A549 (cell line): Measurements from ENCODE around the gene ATP6AP1. TPM values are rescaled to one million over a fixed set of nuclear protein-coding genes. Genes with fewer than 3 reads are reported as not detected.

Experiments used
- ATAC-seq, 2 experiments: fragments of 200-7000 bp in 1 of 2; fragments of >200 bp in 1 of 2; cut with Nextera tagmentation in 1 of 2; cut with Tn5 transposase in 1 of 2; 3 replicates each; pipeline versions ENCODE4 v1.8.0 to v1.9.1; 2018 to 2020; ENCODE audit warnings: mild to moderate bottlenecking in 1 of 2, moderate library complexity in 1 of 2
- CTCF ChIA-PET: fragments of 300-600 bp; sonication (Branson Sonifier 250); formaldehyde crosslinking; extraction: SDS; loops from one replicate; lab custom pipeline; 2021; ENCODE audit warnings: antibody characterized with exemption, inconsistent platforms; lab: Yijun Ruan, JAX
- POLR2A ChIA-PET: fragments of 350-600 bp; formaldehyde crosslinking; extraction: SDS; loops from one replicate; lab custom pipeline; 2021; ENCODE audit warnings: antibody characterized with exemption, inconsistent platforms; lab: Yijun Ruan, JAX
- DNase-seq, 2 experiments: peaks; one replicate each; pipeline versions ENCODE4 v3.0.0 to v3.0.0-alpha.2; 2011 to 2016; ENCODE audit warnings: low read depth in 1 of 2, low spot score in 1 of 2
- FAIRE-seq: peaks from 2 replicates; lab custom pipeline; 2011; peaks lifted over from hg19 to GRCh38; lab: Jason Lieb, UNC
- H3K27ac ChIP-seq, 2 experiments: fragments of >200 bp; sonication (Bioruptor Twin); formaldehyde crosslinking; 3 replicates each; pipeline ENCODE4 v1.5.1; 2016 to 2017
- H3K4me1 ChIP-seq: fragments of >200 bp; sonication (Bioruptor Twin); formaldehyde crosslinking; 3 replicates; pipeline ENCODE4 v1.6.1; 2016
- H3K4me2 ChIP-seq: fragments of >200 bp; sonication (Bioruptor Twin); formaldehyde crosslinking; 3 replicates; pipeline ENCODE4 v1.6.1; 2016
- H3K4me3 ChIP-seq: fragments of >200 bp; sonication (Bioruptor Twin); formaldehyde crosslinking; 3 replicates; pipeline ENCODE4 v1.5.1; 2016
- H3K9me3 ChIP-seq: fragments of >200 bp; sonication (Bioruptor Twin); formaldehyde crosslinking; 3 replicates; pipeline ENCODE4 v1.6.1; 2016
- CEBPB ChIP-seq, 2 experiments: fragments of >200 bp in 1 of 2; sonication (Bioruptor Twin) in 1 of 2; formaldehyde crosslinking in 1 of 2; IDR thresholded peaks; 2 replicates each; pipeline ENCODE4 v1.6.1; 2012 to 2016
- CHD4 ChIP-seq: fragments of 200-600 bp; sonication (generic); IDR thresholded peaks from 2 replicates; pipeline ENCODE4 v1.6.1; 2016; ENCODE audit warnings: antibody characterized with exemption, mild to moderate bottlenecking, borderline replicate concordance
- EHMT2 ChIP-seq: fragments of 200-600 bp; sonication (generic); IDR thresholded peaks from 2 replicates; pipeline ENCODE4 v1.6.1; 2016; ENCODE audit warnings: antibody characterized with exemption, low read depth, mild to moderate bottlenecking, moderate library complexity
- FOSL2 ChIP-seq, 2 experiments: fragments of 450-650 bp in 1 of 2; fragments of >200 bp in 1 of 2; sonication (Bioruptor Twin) in 1 of 2; formaldehyde crosslinking; IDR thresholded peaks; 2 replicates each; pipeline versions ENCODE4 v1.5.0 to v1.6.1; 2016 to 2020; ENCODE audit warnings: mild to moderate bottlenecking in 1 of 2, moderate library complexity in 1 of 2
- HEYL ChIP-seq: fragments of 250-450 bp; sonication (Bioruptor Pico); IDR thresholded peaks from 2 replicates; pipeline ENCODE4 v1.8.0; 2021; ENCODE audit warnings: mild to moderate bottlenecking, moderate library complexity
- HMGXB4 ChIP-seq: fragments of 250-450 bp; sonication (Bioruptor Pico); IDR thresholded peaks from 2 replicates; pipeline ENCODE4 v1.5.0; 2021; ENCODE audit warnings: mild to moderate bottlenecking, moderate library complexity, borderline replicate concordance
- MAFK ChIP-seq: fragments of 450-650 bp; IDR thresholded peaks from 2 replicates; pipeline ENCODE4 v1.6.1; 2014; ENCODE audit not compliant: partially characterized antibody
- MAZ ChIP-seq: fragments of 150-350 bp; IDR thresholded peaks from 2 replicates; pipeline ENCODE4 v1.6.1; 2014; ENCODE audit warnings: antibody characterized with exemption, low read depth, low read length, borderline replicate concordance
- MYC ChIP-seq: IDR thresholded peaks from 2 replicates; pipeline ENCODE4 v1.6.1; 2012; ENCODE audit warnings: mild to moderate bottlenecking, inconsistent platforms, low read length, improper control_type of control experiment, borderline replicate concordance
- NFE2L2 ChIP-seq: fragments of 150-350 bp; conservative IDR thresholded peaks from 2 replicates; pipeline ENCODE4 v1.6.1; 2014; ENCODE audit warnings: low read length
- RAD21 ChIP-seq, 2 experiments: fragments of >200 bp in 1 of 2; sonication (Bioruptor Twin) in 1 of 2; formaldehyde crosslinking in 1 of 2; IDR thresholded peaks in 1 of 2; conservative IDR thresholded peaks in 1 of 2; 2 replicates in 1 of 2; 3 replicates in 1 of 2; pipeline ENCODE4 v1.6.1; 2012 to 2018; ENCODE audit warnings: inconsistent platforms in 1 of 2
- REST ChIP-seq: fragments of 200-600 bp; sonication (generic); IDR thresholded peaks from 2 replicates; pipeline ENCODE4 v1.6.1; 2016; ENCODE audit warnings: antibody characterized with exemption, mild to moderate bottlenecking, moderate library complexity
- RFX5 ChIP-seq: fragments of 450-650 bp; IDR thresholded peaks from 2 replicates; pipeline ENCODE4 v1.7.1; 2014; ENCODE audit warnings: antibody characterized with exemption, mild to moderate bottlenecking, moderate library complexity
- RNF2 ChIP-seq: fragments of 200-600 bp; sonication (generic); IDR thresholded peaks from 2 replicates; pipeline ENCODE4 v1.6.1; 2016; ENCODE audit warnings: low read depth, mild to moderate bottlenecking, antibody characterized with exemption, moderate library complexity, borderline replicate concordance
- SMC3 ChIP-seq: fragments of >200 bp; sonication (Bioruptor Twin); formaldehyde crosslinking; IDR thresholded peaks from 3 replicates; pipeline ENCODE4 v1.6.1; 2018; ENCODE audit warnings: inconsistent platforms
- SREBF2 ChIP-seq: fragments of 450-650 bp; IDR thresholded peaks from 2 replicates; pipeline ENCODE4 v1.6.1; 2014; ENCODE audit warnings: mild to moderate bottlenecking, moderate library complexity
- ZFP36 ChIP-seq: fragments of 450-650 bp; IDR thresholded peaks from 2 replicates; pipeline ENCODE4 v1.6.1; 2014; ENCODE audit warnings: borderline replicate concordance; ENCODE audit not compliant: partially characterized antibody
- ZSCAN20 ChIP-seq: fragments of 250-450 bp; sonication (Bioruptor Pico); IDR thresholded peaks from 2 replicates; pipeline ENCODE4 v1.8.0; 2022; ENCODE audit warnings: mild to moderate bottlenecking, moderate library complexity
- WGBS: methylation state at CpG from one replicate; pipeline ENCODE4 v1.1.6; 2017; ENCODE audit errors: missing lambda C conversion rate; 5-methylcytosine and 5-hydroxymethylcytosine counted together
- polyA plus RNA-seq, 4 experiments: library from polyadenylated mRNA; depleted of rRNA in 3 of 4; stranded (reverse); fragments of >200 nt; fragmentation: RNase III in 1 of 4; extraction: RNeasy Plus Mini Kit Qiagen cat#74134 plus additional on column Dnase treatment in 1 of 4; gene quantifications; 2 replicates in 3 of 4; 3 replicates in 1 of 4; pipeline ENCODE4 v1.2.3, GENCODE V29; 2011 to 2017
- TF ChIP-seq, protein P1 (sequence below): fragments of 150-350 bp; IDR thresholded peaks from 2 replicates; pipeline ENCODE4 v1.6.1; 2014; ENCODE audit warnings: low read depth, mild to moderate bottlenecking, low read length

Gene ATP6AP1
- polyA plus RNA-seq, 2 of the 4 experiments (the other 2 are of a cell fraction) = 62.6 to 81.7 TPM

GRCh38 chrX:154481911-154482601 is 53.6 kb downstream of the ATP6AP1 start:
- no peak for FAIRE-seq
- WGBS = 80% methylated on average over 10 of the region's 14 CpGs
- POLR2A ChIA-PET = interaction anchor here (1.0 to 1.1 kb wide), 2 partner anchors 9 to 111 kb away, joined by 3 to 4 read pairs; partner anchors contain the start of gene SLC10A3
- Histone ChIP-seq H3K4me2 (no peak overlapping the region), H3K4me1 (peaks cover 23% of the 10 kb centered on the region), H3K4me3 (no peak overlapping the region), H3K9me3 (no peaks in the 10 kb centered on the region), H3K27ac (no peak overlapping the region)
- TF ChIP-seq RFX5 = no peak
- TF ChIP-seq MAFK = no peak
- TF ChIP-seq CEBPB (IDR thresholded peaks at IDR 0.05) = no peak
- no peak for TF ChIP-seq RAD21 (conservative IDR thresholded peaks at IDR 0.05 in 1 of 2, IDR thresholded peaks at IDR 0.05 in 1 of 2)
- TF ChIP-seq, protein P1, sequence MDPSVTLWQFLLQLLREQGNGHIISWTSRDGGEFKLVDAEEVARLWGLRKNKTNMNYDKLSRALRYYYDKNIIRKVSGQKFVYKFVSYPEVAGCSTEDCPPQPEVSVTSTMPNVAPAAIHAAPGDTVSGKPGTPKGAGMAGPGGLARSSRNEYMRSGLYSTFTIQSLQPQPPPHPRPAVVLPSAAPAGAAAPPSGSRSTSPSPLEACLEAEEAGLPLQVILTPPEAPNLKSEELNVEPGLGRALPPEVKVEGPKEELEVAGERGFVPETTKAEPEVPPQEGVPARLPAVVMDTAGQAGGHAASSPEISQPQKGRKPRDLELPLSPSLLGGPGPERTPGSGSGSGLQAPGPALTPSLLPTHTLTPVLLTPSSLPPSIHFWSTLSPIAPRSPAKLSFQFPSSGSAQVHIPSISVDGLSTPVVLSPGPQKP = no peak
- no peak for TF ChIP-seq NFE2L2
- TF ChIP-seq FOSL2 (IDR thresholded peaks at IDR 0.05) = no peak
- TF ChIP-seq FOSL2 (CRISPR knock-in tag; IDR thresholded peaks at IDR 0.05) = no peak
- TF ChIP-seq REST = no peak
- TF ChIP-seq MAZ = no peak
- no peak for TF ChIP-seq ZFP36
- TF ChIP-seq HMGXB4 (CRISPR knock-in tag) = no peak
- TF ChIP-seq CHD4 = no peak
- TF ChIP-seq MYC = no peak
- TF ChIP-seq EHMT2 = no peak
- no peak for TF ChIP-seq SMC3
- no peak for TF ChIP-seq RNF2
- TF ChIP-seq ZSCAN20 (CRISPR knock-in tag) = no peak
- no peak for TF ChIP-seq HEYL (CRISPR knock-in tag)
- no peak for TF ChIP-seq SREBF2
- DNase-seq = no peak
- CTCF ChIA-PET = no interaction called here
- no peak for ATAC-seq
